CD8-positive, alpha-beta memory T cell (primary cell): ENCODE results near the gene NDUFAF7. TPM values are rescaled to one million over a fixed set of nuclear protein-coding genes. Genes with fewer than 3 reads are reported as not detected.
A peak's percentile ranks its signal among the peaks of the same experiment; 100 is the strongest.
"Not testable (repeated sequence)": the region's sequence is repeated elsewhere in the genome, so short reads cannot be mapped to it uniquely, and the experiment has no call there.

ENCODE experiments used
- CTCF ChIA-PET: fragments of 350-600 bp; sonication (Branson Sonifier 250); formaldehyde crosslinking; loops from one replicate; lab custom pipeline; 2021; ENCODE audit warnings: antibody characterized with exemption; lab: Charles Lee
- POLR2A ChIA-PET: fragments of 350-600 bp; sonication (Branson Sonifier 250); formaldehyde crosslinking; loops from one replicate; lab custom pipeline; 2021; ENCODE audit warnings: antibody characterized with exemption; lab: Charles Lee
- DNase-seq, 5 donors: peaks; one replicate each; pipeline versions ENCODE4 v3.0.0 to v3.0.0-alpha.2; 2020 to 2022; ENCODE audit warnings: mixed read lengths in 1 of 5
- H3K27ac ChIP-seq: one replicate; pipeline ENCODE4 v1.7.0; 2013; ENCODE audit warnings: low read depth, mild to moderate bottlenecking, low read length, moderate library complexity
- H3K27me3 ChIP-seq: 2 replicates; pipeline ENCODE4 v1.7.0; 2013; ENCODE audit warnings: low read length, mild to moderate bottlenecking; ENCODE audit not compliant: insufficient read depth, poor library complexity, severe bottlenecking
- H3K36me3 ChIP-seq: 2 replicates; pipeline ENCODE4 v1.7.0; 2013; ENCODE audit warnings: mild to moderate bottlenecking, low read length, moderate library complexity; ENCODE audit not compliant: insufficient read depth
- H3K4me1 ChIP-seq: 2 replicates; pipeline ENCODE4 v1.7.0; 2013; ENCODE audit warnings: mild to moderate bottlenecking, low read length, moderate library complexity; ENCODE audit not compliant: insufficient read depth
- H3K4me3 ChIP-seq: 2 replicates; pipeline ENCODE4 v1.7.0; 2013; ENCODE audit warnings: mild to moderate bottlenecking, low read length
- H3K9me3 ChIP-seq: 2 replicates; pipeline ENCODE4 v1.7.0; 2013; ENCODE audit warnings: mild to moderate bottlenecking, low read length
- H3K27ac Mint-ChIP-seq, 8 donors: one replicate each; pipeline ENCODE4 v1.8.0; 2020 to 2021; ENCODE audit warnings: mixed read lengths in 8 of 8, mild to moderate bottlenecking in 6 of 8, inconsistent platforms in 3 of 8, moderate library complexity in 3 of 8
- H3K27me3 Mint-ChIP-seq, 2 donors: one replicate each; pipeline ENCODE4 v1.8.0; 2020 to 2021; ENCODE audit warnings: mixed read lengths in 2 of 2, mild to moderate bottlenecking in 1 of 2, moderate library complexity in 1 of 2
- H3K36me3 Mint-ChIP-seq, 3 donors: one replicate each; pipeline ENCODE4 v1.8.0; 2020 to 2021; ENCODE audit warnings: mixed read lengths in 3 of 3, inconsistent platforms in 1 of 3, mild to moderate bottlenecking in 1 of 3
- H3K4me1 Mint-ChIP-seq, 3 donors: one replicate each; pipeline ENCODE4 v1.8.0; 2020 to 2021; ENCODE audit warnings: mixed read lengths in 3 of 3, inconsistent platforms in 1 of 3, mild to moderate bottlenecking in 1 of 3
- H3K4me3 Mint-ChIP-seq, 7 donors: one replicate each; pipeline ENCODE4 v1.8.0; 2020 to 2021; ENCODE audit warnings: mixed read lengths in 7 of 7, mild to moderate bottlenecking in 6 of 7, moderate library complexity in 4 of 7, inconsistent platforms in 2 of 7
- H3K9me3 Mint-ChIP-seq, 5 donors: one replicate each; pipeline ENCODE4 v1.8.0; 2020 to 2022; ENCODE audit warnings: mixed read lengths in 5 of 5, mild to moderate bottlenecking in 3 of 5, moderate library complexity in 2 of 5, inconsistent platforms in 1 of 5
- polyA plus RNA-seq: library from polyadenylated mRNA; unstranded; fragments of 300-500 nt; fragmentation: Illumina TruSeq; gene quantifications from one replicate; pipeline ENCODE4 v1.2.3, GENCODE V29; 2021
- total RNA-seq, 2 experiments: library from RNA; stranded (reverse); gene quantifications; one replicate each; pipeline ENCODE4 v1.2.3, GENCODE V29; 2021

The NDUFAF7 gene
- total and polyA plus RNA-seq, 3 experiments from 2014 or later = 6.8 to 20.4 (median 20.3) TPM

DNA sequence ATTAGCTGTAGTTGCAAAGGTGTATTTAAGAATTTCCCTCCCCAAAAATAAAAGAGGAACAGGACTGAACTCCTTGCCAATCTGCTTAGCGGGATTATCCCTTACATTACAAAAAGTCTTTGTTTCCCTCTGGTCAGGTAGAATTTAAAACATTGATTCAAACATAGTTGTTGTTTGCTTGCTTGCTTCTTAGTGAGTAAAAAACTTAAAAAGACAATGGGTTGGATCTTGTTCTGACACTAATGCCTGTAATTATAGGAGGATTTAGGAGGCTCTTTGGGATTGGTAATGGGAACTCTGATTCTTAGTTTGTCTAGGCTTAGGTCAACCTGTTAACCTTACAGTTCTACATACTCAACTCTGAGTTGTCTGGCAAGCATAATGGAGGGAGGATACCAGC lies 38.9 kb upstream of the NDUFAF7 start:
- H3K9me3 ChIP-seq = no peaks in the 10 kb centered on the region
- no peak overlapping the region for H3K4me3 ChIP-seq
- H3K4me1 Mint-ChIP-seq = peaks cover 12 to 14% (median 13%) of the 10 kb centered on the region in 3 donors
- H3K27ac ChIP-seq = no peak overlapping the region
- peaks cover 2 to 4% of the 10 kb centered on the region in 2 donors for H3K27me3 Mint-ChIP-seq
- no peak for DNase-seq
- peaks cover 7% of the 10 kb centered on the region for H3K4me1 ChIP-seq
- H3K9me3 Mint-ChIP-seq = no peaks in the 10 kb centered on the region
- no peak overlapping the region for H3K27ac Mint-ChIP-seq
- POLR2A ChIA-PET = no interaction called here
- CTCF ChIA-PET = no interaction called here
- H3K36me3 ChIP-seq = no peaks in the 10 kb centered on the region
- H3K4me3 Mint-ChIP-seq = peak overlapping the region in 1 of 7 donors; percentile 7
- no peaks in the 10 kb centered on the region for H3K27me3 ChIP-seq
- H3K36me3 Mint-ChIP-seq = peaks cover 0 to 9% (median 0%) of the 10 kb centered on the region in 3 donors

DNA sequence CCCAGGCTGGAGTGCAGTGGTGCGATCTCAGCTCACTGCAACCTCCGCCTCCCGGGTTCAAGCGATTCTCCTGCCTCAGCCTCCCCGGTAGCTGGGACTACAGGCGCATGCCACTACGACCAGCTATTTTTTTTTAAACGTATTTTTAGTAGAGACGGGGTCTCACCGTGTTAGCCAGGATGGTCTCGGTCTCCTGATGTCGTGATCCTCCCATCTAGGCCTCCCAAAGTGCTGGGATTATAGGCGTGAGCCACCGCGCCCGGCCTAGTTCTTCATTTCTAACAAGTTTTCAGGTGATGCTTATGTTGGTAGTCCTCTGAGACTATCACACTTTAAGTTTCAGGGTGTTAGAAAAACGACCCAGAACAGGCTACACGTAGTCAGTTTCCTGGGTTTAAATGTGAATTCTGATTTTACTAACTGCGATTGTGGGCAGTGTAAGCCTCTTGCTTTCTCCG lies 35.6 kb upstream of the NDUFAF7 start:
- POLR2A ChIA-PET, H3K9me3 Mint-ChIP-seq, H3K27me3 ChIP-seq, DNase-seq, H3K27me3 Mint-ChIP-seq, CTCF ChIA-PET, H3K9me3 ChIP-seq, H3K36me3 ChIP-seq: not testable (repeated sequence)
- Mint-ChIP-seq H3K27ac (peak overlapping the region; percentile 78 to 100 (median 98)), H3K36me3 (peaks cover 0 to 22% (median 0%) of the 10 kb centered on the region in 3 donors), H3K4me1 (peaks cover 32 to 38% (median 34%) of the 10 kb centered on the region in 3 donors), H3K4me3 (peak overlapping the region; percentile 89 to 99 (median 95))
- peak overlapping the region; percentile 82 for H3K4me3 ChIP-seq
- peaks cover 26% of the 10 kb centered on the region for H3K4me1 ChIP-seq
- H3K27ac ChIP-seq = peak overlapping the region; percentile 82

DNA sequence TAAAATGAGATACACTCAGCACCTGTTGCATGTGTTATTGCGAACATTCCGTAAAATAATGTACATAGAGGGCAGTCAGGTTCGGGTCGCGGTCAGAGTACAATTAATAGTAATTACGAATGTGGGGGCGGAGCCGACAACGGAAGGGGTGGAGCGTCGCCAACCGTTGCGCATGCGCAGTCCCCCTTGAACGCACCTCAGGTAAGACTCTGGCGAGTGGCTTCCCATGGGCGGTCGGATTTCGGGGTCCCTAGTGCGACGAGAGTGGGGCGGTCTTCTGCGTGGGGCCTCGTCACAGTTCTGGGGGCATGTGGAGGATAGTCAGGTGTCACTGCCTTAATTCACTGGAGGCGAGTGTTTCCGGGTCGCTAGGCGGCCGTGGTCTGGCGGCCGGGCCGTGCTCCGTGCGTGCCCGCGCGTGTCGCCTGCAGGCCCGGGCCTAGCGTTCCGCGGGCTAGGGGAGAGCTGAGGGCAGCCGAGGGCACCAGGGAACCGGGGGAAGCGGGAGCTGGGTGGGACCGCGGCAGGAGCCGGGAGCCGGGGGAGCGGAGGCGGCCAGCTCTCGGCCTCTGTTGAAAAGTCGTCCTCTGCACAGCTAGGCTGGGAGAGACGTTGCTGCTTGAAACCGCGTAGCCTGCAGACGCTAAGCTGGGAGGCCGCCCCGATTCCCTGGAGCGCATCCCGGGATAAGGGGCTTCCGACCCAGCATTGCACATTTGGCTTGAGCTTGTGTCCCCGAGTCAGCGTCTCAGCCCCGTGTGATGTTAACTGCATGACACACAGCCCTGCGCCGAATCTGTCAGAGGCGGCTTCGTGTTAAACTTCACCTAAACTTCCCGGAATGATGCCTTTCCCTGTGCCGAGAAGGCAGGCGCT lies 34.9 kb upstream of the NDUFAF7 start, which contains the start of gene CEBPZOS:
Gene CEBPZOS, plus strand, starts transcription at position 177 of the 876 bp plus-strand sequence. CDS start 3,209 bp downstream, outside the sequence.
- H3K4me1 ChIP-seq = peaks cover 26% of the 10 kb centered on the region
- H3K27me3 Mint-ChIP-seq = peaks cover 0 to 2% of the 10 kb centered on the region in 2 donors
- H3K4me3 ChIP-seq = peak within 1 kb of the TSS; percentile 82
- DNase-seq = peak; percentile 86 to 95 (median 89)
- H3K4me3 Mint-ChIP-seq = peak within 1 kb of the TSS; percentile 89 to 99 (median 95)
- no peaks in the 10 kb centered on the region for H3K27me3 ChIP-seq
- peak within 1 kb of the TSS; percentile 78 to 100 (median 98) for H3K27ac Mint-ChIP-seq
- peaks cover 35 to 45% (median 41%) of the 10 kb centered on the region in 3 donors for H3K4me1 Mint-ChIP-seq
- no peaks in the 10 kb centered on the region for H3K9me3 ChIP-seq
- H3K27ac ChIP-seq = peak within 1 kb of the TSS; percentile 82
- no peaks in the 10 kb centered on the region for H3K36me3 ChIP-seq
- H3K36me3 Mint-ChIP-seq = peaks cover 0 to 27% (median 0%) of the 10 kb centered on the region in 3 donors
- POLR2A ChIA-PET = interaction anchor here (0.6 to 1.3 kb wide), 2 partner anchors 35 to 39 kb away, joined by 3 to 6 read pairs; partner anchors contain the start of genes CEBPZ and NDUFAF7
- no peaks in the 10 kb centered on the region for H3K9me3 Mint-ChIP-seq
- CTCF ChIA-PET = interaction anchor here (1.0 to 1.3 kb wide), 3 partner anchors 20 to 35 kb away, joined by 4 to 5 read pairs (median 5); partner anchors contain the start of genes CEBPZ and NDUFAF7

DNA sequence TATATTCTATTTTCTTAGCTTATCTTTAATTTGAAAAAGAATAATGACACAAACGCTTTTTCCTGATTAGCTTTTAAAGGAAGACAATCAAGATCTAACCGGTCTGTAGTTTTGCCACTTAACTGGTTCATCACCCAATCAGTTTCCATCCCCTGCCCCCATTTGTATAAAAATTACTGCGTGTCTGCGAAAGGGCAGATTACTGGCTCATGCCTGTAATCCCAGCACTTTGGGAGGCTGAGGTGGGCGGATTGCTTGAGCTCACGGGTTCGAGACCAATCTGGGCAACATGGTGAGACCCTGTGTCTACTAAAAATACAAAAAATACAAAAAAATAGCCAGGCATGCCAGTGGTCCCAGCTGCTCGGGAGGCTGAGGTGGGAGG lies 32.8 kb upstream of the NDUFAF7 start:
- no peaks in the 10 kb centered on the region for H3K27me3 ChIP-seq
- peaks cover 0 to 2% (median 0%) of the 10 kb centered on the region in 5 donors for H3K9me3 Mint-ChIP-seq
- H3K9me3 ChIP-seq = no peaks in the 10 kb centered on the region
- ChIA-PET POLR2A (interaction anchor here (0.6 to 1.3 kb wide), 2 partner anchors 33 to 44 kb away, joined by 4 to 5 read pairs; partner anchors contain the start of genes CEBPZ and NDUFAF7), CTCF (interaction anchor here (0.6 to 1.2 kb wide), 2 partner anchors 8 to 43 kb away, joined by 3 read pairs; no protein-coding TSS in a partner anchor)
- H3K36me3 ChIP-seq = peaks cover 4% of the 10 kb centered on the region
- H3K4me3 ChIP-seq = no peak overlapping the region
- H3K27ac ChIP-seq = no peak overlapping the region
- H3K27ac Mint-ChIP-seq = peak overlapping the region in 4 of 8 donors; percentile 10 to 61 (median 36)
- H3K4me1 ChIP-seq = peaks cover 29% of the 10 kb centered on the region
- H3K27me3 Mint-ChIP-seq = no peaks in the 10 kb centered on the region
- peaks cover 7 to 46% (median 11%) of the 10 kb centered on the region in 3 donors for H3K36me3 Mint-ChIP-seq
- peaks cover 40 to 57% (median 49%) of the 10 kb centered on the region in 3 donors for H3K4me1 Mint-ChIP-seq
- no peak for DNase-seq
- H3K4me3 Mint-ChIP-seq = peak overlapping the region in 6 of 7 donors; percentile 12 to 97 (median 56)

DNA sequence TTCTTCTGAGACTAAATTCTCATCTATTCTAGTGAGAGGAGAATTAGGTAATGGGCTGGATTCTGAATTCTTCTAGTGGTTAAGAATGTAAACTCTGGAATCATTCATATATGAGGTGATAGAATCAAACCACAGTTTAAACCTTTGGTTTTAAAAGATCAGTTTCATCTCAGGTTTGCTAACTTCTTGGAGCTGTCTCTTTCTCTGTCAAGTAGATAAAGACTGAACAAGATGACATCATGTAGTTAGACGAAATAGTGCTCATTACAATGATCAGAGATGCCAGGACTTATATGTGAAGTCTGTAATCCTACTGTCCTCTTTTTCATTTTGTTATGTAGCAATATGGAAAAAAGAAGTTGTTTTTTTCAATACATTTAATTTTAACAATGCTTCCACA lies 30.2 kb upstream of the NDUFAF7 start:
- H3K27ac ChIP-seq = no peak overlapping the region
- CTCF ChIA-PET = interaction anchor here (1.4 kb wide), 1 partner anchor 52 kb away, joined by 3 read pairs; no protein-coding TSS in a partner anchor
- POLR2A ChIA-PET = interaction anchor here (1.0 kb wide), 1 partner anchor 31 kb away, joined by 3 read pairs; the partner anchor contains the start of genes CEBPZ and NDUFAF7
- no peaks in the 10 kb centered on the region for H3K27me3 Mint-ChIP-seq
- no peaks in the 10 kb centered on the region for H3K9me3 ChIP-seq
- H3K9me3 Mint-ChIP-seq = peaks cover 0 to 12% (median 2%) of the 10 kb centered on the region in 5 donors
- no peak for DNase-seq
- no peak overlapping the region for H3K4me3 ChIP-seq
- H3K4me1 ChIP-seq = peaks cover 29% of the 10 kb centered on the region
- H3K36me3 ChIP-seq = peaks cover 14% of the 10 kb centered on the region
- peaks cover 49 to 64% (median 50%) of the 10 kb centered on the region in 3 donors for H3K4me1 Mint-ChIP-seq
- H3K4me3 Mint-ChIP-seq = no peak overlapping the region
- H3K27ac Mint-ChIP-seq = peak overlapping the region in 6 of 8 donors; percentile 8 to 79 (median 57)
- peaks cover 20 to 68% (median 35%) of the 10 kb centered on the region in 3 donors for H3K36me3 Mint-ChIP-seq
- no peaks in the 10 kb centered on the region for H3K27me3 ChIP-seq

DNA sequence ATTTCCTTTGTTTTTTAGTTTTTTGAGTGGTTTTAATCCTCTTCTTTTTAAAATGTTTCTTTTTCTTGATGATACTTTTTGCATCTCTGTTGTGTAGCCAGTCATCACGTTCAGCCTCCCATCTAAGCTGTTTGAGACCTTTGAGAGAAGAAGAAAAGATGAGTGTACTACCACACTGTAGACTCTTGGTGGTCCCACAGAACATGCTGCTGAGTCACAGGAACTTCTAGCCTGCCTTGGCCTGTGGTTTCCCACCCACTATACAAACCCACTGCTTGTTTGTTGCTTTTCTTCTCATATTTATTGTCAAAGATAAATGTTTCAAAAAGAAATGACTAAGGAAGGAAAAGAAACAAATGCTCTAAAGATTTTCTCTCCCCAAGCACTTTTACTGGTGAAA lies 29.7 kb upstream of the NDUFAF7 start:
- Histone ChIP-seq H3K4me1 (peaks cover 29% of the 10 kb centered on the region), H3K27me3 (no peaks in the 10 kb centered on the region), H3K4me3 (no peak overlapping the region), H3K9me3 (no peaks in the 10 kb centered on the region), H3K36me3 (peaks cover 20% of the 10 kb centered on the region), H3K27ac (no peak overlapping the region)
- ChIA-PET POLR2A (interaction anchor here (0.8 kb wide), 1 partner anchor 82 kb away, joined by 3 read pairs; no protein-coding TSS in a partner anchor), CTCF (interaction anchor here (1.4 kb wide), 1 partner anchor 53 kb away, joined by 3 read pairs; no protein-coding TSS in a partner anchor)
- Mint-ChIP-seq H3K27ac (peak overlapping the region; percentile 8 to 78 (median 40)), H3K27me3 (no peaks in the 10 kb centered on the region), H3K36me3 (peaks cover 24 to 69% (median 41%) of the 10 kb centered on the region in 3 donors), H3K9me3 (peaks cover 2 to 14% (median 4%) of the 10 kb centered on the region in 5 donors), H3K4me1 (peaks cover 48 to 63% (median 49%) of the 10 kb centered on the region in 3 donors), H3K4me3 (peak overlapping the region in 3 of 7 donors; percentile 5 to 41 (median 31))
- peak in 3 of 5 donors; percentile 6 to 71 (median 12) for DNase-seq

DNA sequence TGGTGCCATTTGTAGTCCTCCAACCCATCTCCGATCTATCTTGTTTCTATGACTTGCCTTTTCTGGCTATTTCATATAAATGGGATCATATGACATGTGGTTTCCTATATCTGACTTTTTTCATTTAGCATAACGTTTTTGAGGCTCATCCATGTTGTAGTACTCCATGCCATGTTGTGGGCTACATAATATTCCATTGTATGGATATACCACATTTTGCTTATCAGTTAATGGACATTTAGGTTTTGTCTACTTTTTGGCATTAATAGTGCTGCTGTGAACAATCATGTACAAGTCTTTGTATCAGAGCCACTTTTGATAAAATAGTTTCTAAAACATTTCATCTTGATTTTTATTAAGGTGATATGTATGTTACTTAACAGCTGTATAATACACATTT lies 27.8 kb upstream of the NDUFAF7 start:
- peaks cover 30% of the 10 kb centered on the region for H3K36me3 ChIP-seq
- H3K27ac ChIP-seq = no peak overlapping the region
- H3K27me3 Mint-ChIP-seq = no peaks in the 10 kb centered on the region
- H3K4me3 ChIP-seq = no peak overlapping the region
- H3K4me1 Mint-ChIP-seq = peaks cover 48 to 69% (median 51%) of the 10 kb centered on the region in 3 donors
- ChIA-PET CTCF (interaction anchor here (1.4 kb wide), 1 partner anchor 17 kb away, joined by 4 read pairs; no protein-coding TSS in a partner anchor), POLR2A (no interaction called here)
- no peak overlapping the region for H3K4me3 Mint-ChIP-seq
- H3K9me3 ChIP-seq = no peaks in the 10 kb centered on the region
- H3K9me3 Mint-ChIP-seq = peaks cover 14 to 30% (median 19%) of the 10 kb centered on the region in 5 donors
- H3K27ac Mint-ChIP-seq = peak overlapping the region in 1 of 8 donors; percentile 20
- H3K36me3 Mint-ChIP-seq = peaks cover 43 to 85% (median 60%) of the 10 kb centered on the region in 3 donors
- H3K4me1 ChIP-seq = peaks cover 12% of the 10 kb centered on the region
- no peak for DNase-seq
- H3K27me3 ChIP-seq = no peaks in the 10 kb centered on the region
